IPS-15b (cell line): ENCODE data around the gene RAMP1.

Experiments used
- H3K27me3 ChIP-seq: one replicate; pipeline ENCODE4 v1.6.1; 2013; ENCODE audit warnings: low read length; ENCODE audit not compliant: control insufficient read depth, insufficient read depth
- H3K36me3 ChIP-seq: one replicate; pipeline ENCODE4 v1.6.1; 2013; ENCODE audit warnings: low read length; ENCODE audit not compliant: control insufficient read depth, insufficient read depth
- H3K4me1 ChIP-seq: one replicate; pipeline ENCODE4 v1.6.1; 2013; ENCODE audit warnings: mild to moderate bottlenecking, low read length; ENCODE audit not compliant: control insufficient read depth, insufficient read depth
- H3K4me3 ChIP-seq: one replicate; pipeline ENCODE4 v1.5.1; 2013; ENCODE audit warnings: low read depth, low read length
- H3K9ac ChIP-seq: one replicate; pipeline ENCODE4 v1.6.1; 2013; ENCODE audit warnings: low read depth, mild to moderate bottlenecking, low read length
- H3K9me3 ChIP-seq: one replicate; pipeline ENCODE4 v1.6.1; 2013; ENCODE audit warnings: mild to moderate bottlenecking, low read length; ENCODE audit not compliant: control insufficient read depth, insufficient read depth

RAMP1 gene

DNA sequence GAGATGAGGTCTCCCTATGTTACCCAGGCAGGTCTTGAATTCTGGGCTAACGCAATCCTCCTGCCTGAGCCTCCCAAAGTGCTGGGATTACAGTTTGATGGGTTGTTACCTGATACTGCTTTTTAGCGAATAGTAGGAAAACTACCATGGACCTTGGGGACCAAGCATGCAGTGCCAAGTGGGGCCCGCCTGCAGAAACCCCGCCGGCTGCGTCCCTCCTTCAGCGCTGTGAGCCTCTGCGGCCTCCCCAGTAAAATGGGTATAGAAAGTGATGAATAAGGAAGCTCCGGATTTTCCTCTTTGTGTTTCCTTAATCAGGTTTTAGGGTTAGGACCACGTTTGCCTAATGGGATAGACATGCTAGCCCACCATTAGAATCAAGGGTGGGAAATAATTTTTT lies 30.4 kb downstream of the RAMP1 start:
- Histone ChIP-seq H3K9ac (no peak overlapping the region), H3K36me3 (no peaks in the 10 kb centered on the region), H3K27me3 (no peaks in the 10 kb centered on the region), H3K4me3 (no peak overlapping the region), H3K9me3 (no peaks in the 10 kb centered on the region), H3K4me1 (no peaks in the 10 kb centered on the region)

DNA sequence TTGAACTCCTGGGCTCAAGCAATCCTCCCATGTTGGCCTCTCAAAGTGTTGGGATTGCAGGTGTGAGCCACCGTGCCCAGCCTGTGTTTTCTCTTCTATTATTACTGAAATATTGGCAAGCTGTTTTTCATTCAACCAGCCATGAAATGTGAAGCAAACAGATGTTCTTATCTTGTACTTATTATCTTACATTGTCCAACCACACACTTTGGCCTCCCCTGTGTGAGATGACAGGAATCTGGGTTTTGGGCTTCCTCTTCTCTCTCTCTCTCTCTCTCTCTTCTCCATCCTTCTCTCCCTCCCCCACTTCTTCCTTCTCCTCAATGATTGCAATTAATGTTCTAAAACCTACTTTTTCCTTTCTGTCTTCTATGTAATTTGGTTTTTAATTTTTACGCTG lies 33.1 kb downstream of the RAMP1 start:
- no peak overlapping the region for H3K4me3 ChIP-seq
- H3K36me3 ChIP-seq, result no peaks in the 10 kb centered on the region
- H3K4me1 ChIP-seq, result no peaks in the 10 kb centered on the region
- H3K9me3 ChIP-seq, result no peaks in the 10 kb centered on the region
- no peak overlapping the region for H3K9ac ChIP-seq
- H3K27me3 ChIP-seq, result no peaks in the 10 kb centered on the region

DNA sequence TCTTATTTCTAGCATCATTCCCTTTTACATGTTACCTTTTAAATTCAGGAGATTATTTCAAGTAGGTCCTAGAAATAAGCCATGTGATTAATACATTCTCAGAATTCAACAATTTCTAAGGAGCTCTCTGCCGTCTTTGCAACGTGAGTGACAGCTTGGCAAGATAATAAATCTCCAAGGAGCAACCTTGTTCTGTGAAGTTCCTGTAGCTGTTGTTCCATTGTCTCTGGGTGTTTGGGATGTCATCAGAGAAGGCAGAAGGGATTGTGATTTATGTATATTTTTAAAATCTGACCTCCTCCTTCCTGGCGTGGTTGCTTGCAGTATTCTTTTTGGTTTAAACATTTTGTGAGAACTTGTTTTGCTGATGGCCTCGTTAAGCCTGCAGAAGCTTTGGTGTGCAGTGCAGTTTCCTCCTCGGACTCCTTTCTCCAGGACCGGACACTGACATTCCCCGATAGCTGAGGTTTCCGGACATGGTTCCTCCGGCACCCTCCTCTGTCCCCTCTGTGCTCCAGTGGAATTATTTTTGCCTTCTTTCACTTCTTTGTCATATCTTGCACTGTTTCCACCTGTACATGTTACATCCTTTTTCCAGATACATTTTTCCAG lies 33.7 kb downstream of the RAMP1 start:
- Histone ChIP-seq H3K4me3 (no peak overlapping the region), H3K4me1 (no peaks in the 10 kb centered on the region), H3K36me3 (no peaks in the 10 kb centered on the region), H3K9ac (no peak overlapping the region), H3K9me3 (no peaks in the 10 kb centered on the region), H3K27me3 (no peaks in the 10 kb centered on the region)

DNA sequence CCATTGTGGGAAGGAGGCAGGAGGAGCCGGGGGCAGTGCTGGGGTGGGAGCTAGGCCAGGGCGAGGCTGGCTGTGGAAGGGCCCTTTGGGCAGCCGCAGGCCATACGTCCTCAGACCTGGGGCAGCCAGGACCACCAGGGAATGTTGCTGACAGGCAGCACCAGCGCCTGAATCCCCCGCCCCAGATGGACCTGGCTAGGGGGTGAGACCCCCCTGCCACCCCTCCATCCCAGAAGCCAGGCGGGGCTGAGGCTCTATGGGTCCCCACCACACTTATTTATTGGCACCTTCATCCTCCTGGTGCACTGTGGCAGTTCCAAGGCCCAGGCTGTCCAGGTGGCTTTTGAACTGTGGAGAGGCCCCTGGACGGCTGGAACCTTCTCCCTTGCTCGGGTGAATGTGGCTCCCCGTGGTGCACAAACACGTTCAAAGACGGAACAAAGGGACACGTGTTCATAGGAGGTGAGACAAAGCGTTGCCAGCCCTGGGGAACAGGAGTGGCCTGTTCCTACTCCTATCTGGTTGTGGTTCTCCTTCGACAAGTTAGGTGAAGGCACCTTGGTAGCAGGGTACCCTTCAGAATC lies 35.1 kb downstream of the RAMP1 start:
- H3K9ac ChIP-seq, result no peak overlapping the region
- no peaks in the 10 kb centered on the region for H3K36me3 ChIP-seq
- H3K4me3 ChIP-seq, result no peak overlapping the region
- no peaks in the 10 kb centered on the region for H3K9me3 ChIP-seq
- no peaks in the 10 kb centered on the region for H3K27me3 ChIP-seq
- no peaks in the 10 kb centered on the region for H3K4me1 ChIP-seq

GRCh38 chr2:237894986-237895543 lies 35.6 kb downstream of the RAMP1 start:
- Histone ChIP-seq H3K27me3 (no peaks in the 10 kb centered on the region), H3K36me3 (no peaks in the 10 kb centered on the region), H3K4me1 (no peaks in the 10 kb centered on the region), H3K9ac (no peak overlapping the region), H3K4me3 (no peak overlapping the region), H3K9me3 (no peaks in the 10 kb centered on the region)

DNA sequence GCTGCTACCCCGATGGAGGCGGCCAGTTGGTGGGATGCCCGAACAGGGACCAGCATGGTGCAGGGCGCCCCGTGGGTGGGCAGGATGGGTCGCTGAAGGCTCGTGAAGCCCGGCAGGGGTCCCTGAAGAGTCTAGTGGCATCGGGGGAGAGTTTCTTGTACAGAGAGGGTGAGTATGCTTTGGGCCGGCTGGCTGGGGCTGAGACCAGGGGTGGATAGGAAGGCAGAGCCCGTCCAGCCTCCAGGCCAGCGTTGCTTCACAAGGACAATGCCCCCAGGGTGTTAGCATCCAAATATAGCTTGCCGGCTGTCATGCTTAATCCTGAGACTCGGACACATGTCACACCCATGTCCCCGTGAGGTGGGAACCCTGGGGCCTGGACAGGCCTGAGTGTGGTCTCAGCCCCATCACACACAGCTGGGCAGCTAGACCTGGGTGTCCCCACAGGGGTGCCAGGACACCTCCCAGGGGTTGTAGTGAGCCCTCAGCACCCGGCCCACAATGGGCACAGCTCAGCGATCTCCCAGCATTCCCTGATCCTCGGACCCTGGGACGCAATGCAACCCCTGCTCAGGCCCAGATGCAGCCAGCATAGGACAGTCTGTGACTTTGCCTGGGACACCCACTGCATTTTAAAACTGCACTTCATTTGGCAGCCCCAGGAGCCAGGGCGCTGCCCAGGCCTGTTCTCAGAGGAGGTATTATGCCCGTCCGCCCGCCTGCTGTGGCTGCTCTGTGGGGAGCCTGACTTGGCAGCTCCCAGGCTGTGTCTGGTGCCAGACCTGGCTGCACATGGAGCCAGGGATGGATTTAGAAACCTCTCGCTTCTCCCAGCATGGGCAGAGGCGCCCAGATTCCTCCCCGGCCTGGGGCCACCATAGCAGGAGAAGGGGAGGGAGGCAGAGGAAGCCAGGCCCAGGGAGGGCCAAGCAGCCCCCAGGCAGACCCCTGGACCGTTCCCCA lies 36.4 kb downstream of the RAMP1 start:
- H3K27me3 ChIP-seq, result no peaks in the 10 kb centered on the region
- H3K4me1 ChIP-seq, result no peaks in the 10 kb centered on the region
- no peaks in the 10 kb centered on the region for H3K9me3 ChIP-seq
- H3K9ac ChIP-seq, result no peak overlapping the region
- no peak overlapping the region for H3K4me3 ChIP-seq
- H3K36me3 ChIP-seq, result no peaks in the 10 kb centered on the region

DNA sequence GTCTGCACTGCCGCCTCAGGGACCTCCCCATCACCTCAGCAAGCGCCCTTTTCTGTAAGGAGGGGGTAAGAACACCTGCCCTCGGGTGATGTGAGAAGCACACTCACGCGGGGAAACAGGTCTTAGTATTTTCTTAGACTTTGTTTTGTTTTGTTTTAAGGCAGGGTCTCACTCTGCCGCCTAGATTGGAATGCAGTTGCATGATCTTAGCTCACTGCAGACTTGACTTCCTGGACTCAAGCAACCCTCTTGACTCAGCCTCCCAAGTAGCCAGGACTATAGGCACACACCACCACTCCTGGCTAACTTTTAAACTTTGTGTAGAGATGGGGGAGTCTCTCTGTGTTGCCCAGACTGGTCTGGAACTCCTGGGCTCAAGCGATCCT lies 37.1 kb downstream of the RAMP1 start:
- Histone ChIP-seq H3K4me3 (no peak overlapping the region), H3K9me3 (no peaks in the 10 kb centered on the region), H3K4me1 (no peaks in the 10 kb centered on the region), H3K27me3 (no peaks in the 10 kb centered on the region), H3K9ac (no peak overlapping the region), H3K36me3 (no peaks in the 10 kb centered on the region)

DNA sequence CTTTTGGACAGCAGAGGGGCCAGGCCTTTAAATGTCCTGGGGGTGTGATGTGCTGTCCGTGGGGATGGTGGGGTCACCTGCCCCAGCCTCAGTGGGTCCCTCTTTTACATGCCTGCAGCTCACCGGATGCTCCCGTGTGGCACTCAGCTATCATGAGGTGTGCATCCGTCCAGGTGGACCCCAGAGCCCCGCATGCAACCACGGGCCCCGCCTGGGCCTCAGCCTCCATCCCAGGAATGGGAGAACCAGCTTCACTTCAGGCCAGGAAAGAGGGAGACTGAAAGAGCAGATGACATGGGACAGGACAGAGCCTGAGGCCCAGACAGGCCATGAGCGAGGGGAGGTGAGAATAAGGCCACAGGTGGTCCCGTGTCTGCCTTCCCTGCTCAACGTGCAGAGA lies 37.5 kb downstream of the RAMP1 start:
- no peaks in the 10 kb centered on the region for H3K4me1 ChIP-seq
- H3K36me3 ChIP-seq, result no peaks in the 10 kb centered on the region
- no peaks in the 10 kb centered on the region for H3K27me3 ChIP-seq
- H3K9ac ChIP-seq, result no peak overlapping the region
- H3K9me3 ChIP-seq, result no peaks in the 10 kb centered on the region
- H3K4me3 ChIP-seq, result no peak overlapping the region

- H3K4me1 ChIP-seq, result no peaks in the 10 kb centered on the region
- H3K9me3 ChIP-seq, result no peaks in the 10 kb centered on the region
- no peaks in the 10 kb centered on the region for H3K27me3 ChIP-seq
- no peaks in the 10 kb centered on the region for H3K36me3 ChIP-seq
- H3K4me3 ChIP-seq, result no peak overlapping the region
- no peak overlapping the region for H3K9ac ChIP-seq
These were observed 38.6 kb downstream of the RAMP1 start for GRCh38 chr2:237898057-237898414.

DNA sequence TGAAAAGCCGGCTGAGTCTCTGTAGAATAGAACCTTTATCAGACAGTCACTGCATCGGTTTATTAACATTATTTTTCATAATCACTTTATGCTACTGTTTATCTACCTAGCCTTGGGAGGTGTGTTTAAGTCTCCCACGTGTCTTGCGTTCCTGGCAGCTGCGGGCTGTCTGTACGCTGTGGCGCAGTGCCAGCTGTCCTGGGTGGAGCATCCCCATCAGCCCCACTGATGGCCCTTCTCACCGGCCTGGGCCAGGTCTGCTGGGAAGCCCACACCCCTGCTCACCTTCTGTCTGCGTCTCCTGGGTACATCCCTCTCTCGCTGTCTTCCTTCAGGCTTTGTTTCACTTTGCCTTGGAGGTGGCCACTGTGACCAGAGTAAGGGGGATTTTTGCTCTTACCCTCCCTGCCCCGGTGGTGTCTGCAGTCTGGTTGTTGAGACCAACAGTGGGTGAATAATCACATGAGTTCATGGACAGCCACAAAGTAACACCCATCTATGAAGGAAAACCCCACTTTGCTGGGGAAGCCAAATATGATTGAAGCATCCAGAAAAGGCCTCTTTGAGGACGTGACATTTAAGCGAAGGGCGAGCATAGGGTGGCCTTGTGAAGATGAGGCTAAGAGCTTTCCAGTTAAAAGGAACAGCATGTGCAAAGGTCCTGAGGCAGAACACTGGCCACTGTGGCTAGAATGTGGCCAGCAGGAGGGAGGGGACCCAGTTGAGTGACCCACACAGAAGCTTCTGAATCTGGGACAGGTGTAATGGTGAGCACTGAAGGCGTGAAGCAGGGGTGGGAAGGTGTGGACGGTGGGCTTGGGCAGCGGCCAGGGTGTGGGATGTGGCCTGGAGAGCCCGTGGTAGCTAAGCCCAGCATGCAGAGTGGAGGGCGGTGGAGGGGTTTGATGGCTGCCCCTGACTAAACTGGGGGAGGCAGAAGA lies 41.7 kb downstream of the RAMP1 start:
- H3K27me3 ChIP-seq, result no peaks in the 10 kb centered on the region
- no peaks in the 10 kb centered on the region for H3K4me1 ChIP-seq
- H3K4me3 ChIP-seq, result no peak overlapping the region
- no peak overlapping the region for H3K9ac ChIP-seq
- H3K9me3 ChIP-seq, result no peaks in the 10 kb centered on the region
- H3K36me3 ChIP-seq, result no peaks in the 10 kb centered on the region
